ENCODE data around the gene SIK3.

GRCh38 chr11:117016246-117016645 lies 82.0 kb downstream of the SIK3 start:
- TF ChIP-seq NFE2L1 (CRISPR knock-in tag; IDR thresholded peaks at IDR 0.05) (no peak), CTCF (IDR thresholded peaks at IDR 0.05) (no peak), CREB1 (CRISPR knock-in tag; IDR thresholded peaks at IDR 0.05) (no peak), RELA (CRISPR knock-in tag; IDR thresholded peaks at IDR 0.05; ENCODE audit: borderline replicate concordance) (no peak), E2F5 (CRISPR knock-in tag; IDR thresholded peaks at IDR 0.05) (no peak), IRF2 (CRISPR knock-in tag; IDR thresholded peaks at IDR 0.05; ENCODE audit: borderline replicate concordance, low read depth) (no peak), TEAD1 (CRISPR knock-in tag; IDR thresholded peaks at IDR 0.05) (no peak), PREB (CRISPR knock-in tag; IDR thresholded peaks at IDR 0.05; ENCODE audit: borderline replicate concordance) (no peak)
- TF ChIP-seq, protein P1, sequence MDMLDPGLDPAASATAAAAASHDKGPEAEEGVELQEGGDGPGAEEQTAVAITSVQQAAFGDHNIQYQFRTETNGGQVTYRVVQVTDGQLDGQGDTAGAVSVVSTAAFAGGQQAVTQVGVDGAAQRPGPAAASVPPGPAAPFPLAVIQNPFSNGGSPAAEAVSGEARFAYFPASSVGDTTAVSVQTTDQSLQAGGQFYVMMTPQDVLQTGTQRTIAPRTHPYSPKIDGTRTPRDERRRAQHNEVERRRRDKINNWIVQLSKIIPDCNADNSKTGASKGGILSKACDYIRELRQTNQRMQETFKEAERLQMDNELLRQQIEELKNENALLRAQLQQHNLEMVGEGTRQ (CRISPR knock-in tag; IDR thresholded peaks at IDR 0.05), result no peak
- TF ChIP-seq, protein P2, sequence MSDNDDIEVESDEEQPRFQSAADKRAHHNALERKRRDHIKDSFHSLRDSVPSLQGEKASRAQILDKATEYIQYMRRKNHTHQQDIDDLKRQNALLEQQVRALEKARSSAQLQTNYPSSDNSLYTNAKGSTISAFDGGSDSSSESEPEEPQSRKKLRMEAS (CRISPR knock-in tag; IDR thresholded peaks at IDR 0.05), result no peak

Measured in WTC11 (cell line).